Stimulated activated CD4-positive, alpha-beta T cell treated with anti-CD3 and anti-CD28 coated beads, Interleukin-2, amount 100 ng/mL, for 48 hours (primary cell): ENCODE data around the gene KRTAP10-4.
"Not testable (repeated sequence)": the region's sequence is repeated elsewhere in the genome, so short reads cannot be mapped to it uniquely, and the experiment has no call there.

Source experiments
- DNase-seq, 2 donors: peaks; one replicate each; pipeline ENCODE4 v3.0.0-alpha.2; 2020

KRTAP10-4 gene

DNA sequence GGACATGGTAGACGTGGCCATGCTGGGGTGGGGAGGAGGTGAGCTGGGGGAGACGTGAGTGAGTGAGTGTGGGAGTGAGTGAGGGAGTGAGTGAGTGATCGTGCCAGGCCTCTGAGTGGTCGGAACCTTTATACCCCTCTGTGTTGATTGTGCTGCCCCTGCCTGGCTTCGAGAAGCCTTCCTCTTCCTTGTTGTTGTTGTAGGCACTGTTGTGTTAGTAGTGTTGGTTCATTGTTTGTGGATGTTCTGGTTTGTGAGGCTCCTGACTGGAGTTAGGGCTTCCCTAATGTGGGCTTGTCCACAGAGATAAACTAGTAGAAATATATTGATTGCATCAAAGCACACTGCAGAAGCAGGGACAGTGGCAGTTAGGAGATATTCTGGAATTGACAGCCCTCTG is 14.8 kb upstream of the KRTAP10-4 start, which contains the start of gene KRTAP10-3:
Gene KRTAP10-3, minus strand, starts transcription at position 101 of the 400 bp plus-strand sequence. Its CDS starts 80 bp downstream, at position 21.
- DNase-seq = no peak

DNA sequence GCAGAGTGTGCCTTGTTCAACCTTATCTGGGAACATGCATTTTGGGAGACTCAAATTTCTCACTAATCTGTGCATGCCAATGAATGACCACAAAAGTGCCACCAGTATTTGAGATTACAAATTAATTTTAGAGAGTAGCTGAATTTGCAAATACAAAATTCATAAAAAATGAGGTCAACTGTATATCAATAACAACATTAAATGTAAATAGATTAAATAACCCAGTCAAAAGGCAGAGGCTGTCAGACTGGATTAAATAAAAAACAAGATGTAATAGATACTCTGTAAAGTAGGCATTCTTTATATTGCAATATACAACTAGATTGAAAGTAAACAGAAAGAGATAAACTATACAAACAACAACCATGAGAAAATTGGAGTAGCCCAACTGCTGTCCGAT is 9.4 kb upstream of the KRTAP10-4 start:
- no peak for DNase-seq

DNA sequence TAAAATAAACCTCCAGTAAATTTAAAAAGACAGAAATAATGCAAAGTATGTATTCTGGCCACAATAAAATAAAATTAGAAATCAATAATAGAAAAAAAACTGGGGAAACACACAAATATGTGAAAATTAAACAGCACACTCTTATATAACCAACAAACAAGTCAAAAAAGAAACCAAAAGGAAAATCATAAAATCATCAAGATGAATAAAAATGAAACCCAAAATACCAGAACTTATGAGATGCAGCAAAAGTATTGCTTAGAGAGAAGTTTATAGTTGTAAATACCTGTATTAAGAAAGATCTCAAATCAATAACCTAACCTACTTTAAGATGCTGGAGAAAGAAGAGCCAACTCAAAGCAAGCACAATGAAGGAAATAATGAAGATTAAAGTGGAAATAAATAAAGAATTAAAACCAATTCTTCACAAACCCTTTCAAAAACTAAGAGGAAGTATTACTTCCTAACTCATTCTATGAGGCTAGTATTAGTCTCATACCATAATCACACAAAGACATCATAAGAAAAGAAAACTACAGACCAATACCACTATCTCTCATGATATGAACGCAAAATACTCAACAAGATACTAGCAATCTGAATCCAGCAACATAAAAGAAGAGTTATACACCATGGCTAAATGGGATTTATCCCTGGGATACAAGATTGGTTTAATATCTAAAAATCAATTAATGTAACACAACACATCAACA is 8.5 kb upstream of the KRTAP10-4 start:
- DNase-seq = no peak

DNA sequence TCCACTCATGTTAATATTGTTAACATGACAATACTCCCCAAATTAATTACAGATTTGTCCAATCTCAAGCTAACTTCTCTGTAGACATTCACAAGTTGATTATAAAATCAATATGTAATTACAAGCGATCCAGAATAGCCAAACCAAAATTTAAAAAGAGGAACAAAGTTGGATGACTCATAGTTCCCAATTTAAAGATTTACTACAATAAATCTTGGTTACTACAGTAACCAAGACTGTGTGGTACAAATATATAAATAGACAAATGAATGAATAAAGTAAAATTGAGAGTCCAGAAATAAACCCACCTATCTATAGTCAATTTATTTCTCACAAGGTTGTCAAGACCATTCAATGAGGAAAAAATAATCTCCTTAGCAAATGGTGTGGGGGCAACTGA is 7.1 kb upstream of the KRTAP10-4 start:
- no peak for DNase-seq

DNA sequence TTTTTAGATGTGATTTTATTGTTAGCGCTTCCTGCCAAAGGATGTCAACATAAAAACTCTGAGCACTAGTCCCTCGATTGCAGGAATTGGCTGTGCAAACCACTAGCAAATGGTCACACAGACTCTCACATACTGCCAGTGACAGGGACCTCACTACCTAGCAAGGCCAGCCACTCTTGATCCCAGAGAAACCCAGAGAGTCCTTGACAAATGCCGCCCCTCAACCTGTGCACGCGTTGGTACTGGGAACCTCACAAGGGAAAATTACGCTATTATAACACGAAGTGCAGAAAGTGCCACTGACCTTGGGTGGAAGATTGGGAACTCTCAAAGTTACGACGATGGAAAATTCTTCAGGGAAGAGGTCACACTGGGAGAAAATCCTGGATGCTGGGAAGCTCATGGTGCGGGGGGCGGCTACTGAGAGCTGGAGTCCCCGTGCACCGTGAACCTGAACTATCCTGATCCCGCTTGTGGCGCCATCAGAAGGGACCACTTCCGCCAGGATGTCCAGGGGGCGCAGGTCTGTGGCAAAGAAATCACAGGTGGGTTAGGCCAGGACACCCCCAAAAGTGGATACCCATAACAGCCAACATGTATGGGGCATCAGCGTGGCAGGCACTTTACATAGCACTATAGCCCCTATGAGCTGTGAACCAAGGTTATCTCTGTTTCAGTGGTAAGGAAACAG is 5.9 kb upstream of the KRTAP10-4 start:
- no peak for DNase-seq

DNA sequence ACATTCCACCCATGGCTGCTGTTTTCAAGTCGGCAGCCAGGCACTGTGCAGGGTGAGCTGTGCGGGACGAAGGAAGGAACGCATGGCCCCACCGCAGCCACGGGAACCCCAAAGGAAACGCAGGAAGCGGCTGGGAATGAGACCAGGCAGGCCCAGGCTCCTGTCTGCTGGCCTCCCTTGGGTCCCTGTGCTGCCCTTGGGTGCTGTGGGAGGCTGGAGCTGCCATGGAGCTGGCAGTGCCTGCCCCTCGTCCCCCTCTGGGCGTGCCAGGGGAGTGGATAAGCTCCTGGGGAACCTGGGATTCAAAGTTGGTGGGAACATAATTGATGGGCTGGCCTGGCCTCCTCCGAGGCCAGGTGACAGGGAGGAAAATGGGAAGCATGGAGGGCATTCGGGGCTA is 5.3 kb upstream of the KRTAP10-4 start:
- DNase-seq = no peak

DNA sequence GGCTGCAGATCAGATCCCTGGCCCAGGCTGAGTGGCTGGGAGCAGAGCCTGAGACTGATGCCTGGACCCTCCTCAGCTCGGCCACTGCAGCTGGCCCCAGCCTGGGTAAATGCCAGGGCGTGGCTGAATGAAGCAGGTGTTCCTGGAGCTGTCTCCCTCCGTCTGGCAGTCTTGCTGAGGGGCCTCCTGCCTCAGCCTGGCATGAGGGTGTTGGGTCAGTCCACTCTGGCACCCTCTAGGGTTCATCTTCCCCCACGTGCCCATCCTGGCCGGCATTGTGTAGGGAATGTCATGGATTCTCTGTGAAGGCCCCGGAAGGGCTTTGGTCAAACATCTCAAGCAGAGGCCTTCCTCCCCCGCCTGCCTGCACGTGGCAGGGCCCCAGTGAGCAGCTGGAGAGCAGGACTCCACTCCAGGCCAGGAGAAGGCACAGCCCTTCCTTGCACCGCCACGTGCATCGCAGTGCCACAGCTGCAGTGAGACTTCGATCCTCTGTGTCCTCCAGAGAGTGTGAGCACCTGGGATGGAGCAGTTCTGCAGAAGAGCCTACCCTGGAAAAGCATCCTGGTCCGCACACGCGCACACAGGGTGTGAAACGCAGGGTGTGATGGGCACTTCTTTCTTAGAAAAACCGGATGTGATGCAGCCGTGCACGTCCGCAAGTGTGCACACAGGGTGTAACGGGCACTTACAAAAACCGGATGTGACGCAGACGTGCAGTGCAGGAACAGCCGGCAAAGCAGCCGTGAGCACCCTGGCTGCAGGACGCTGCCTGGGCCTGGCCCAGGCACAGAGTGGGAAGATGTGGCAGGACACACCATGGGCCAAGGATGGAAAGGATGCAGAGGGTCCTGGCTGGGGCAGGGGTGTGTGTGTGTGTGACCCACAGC is 4.6 kb upstream of the KRTAP10-4 start:
- no peak for DNase-seq

DNA sequence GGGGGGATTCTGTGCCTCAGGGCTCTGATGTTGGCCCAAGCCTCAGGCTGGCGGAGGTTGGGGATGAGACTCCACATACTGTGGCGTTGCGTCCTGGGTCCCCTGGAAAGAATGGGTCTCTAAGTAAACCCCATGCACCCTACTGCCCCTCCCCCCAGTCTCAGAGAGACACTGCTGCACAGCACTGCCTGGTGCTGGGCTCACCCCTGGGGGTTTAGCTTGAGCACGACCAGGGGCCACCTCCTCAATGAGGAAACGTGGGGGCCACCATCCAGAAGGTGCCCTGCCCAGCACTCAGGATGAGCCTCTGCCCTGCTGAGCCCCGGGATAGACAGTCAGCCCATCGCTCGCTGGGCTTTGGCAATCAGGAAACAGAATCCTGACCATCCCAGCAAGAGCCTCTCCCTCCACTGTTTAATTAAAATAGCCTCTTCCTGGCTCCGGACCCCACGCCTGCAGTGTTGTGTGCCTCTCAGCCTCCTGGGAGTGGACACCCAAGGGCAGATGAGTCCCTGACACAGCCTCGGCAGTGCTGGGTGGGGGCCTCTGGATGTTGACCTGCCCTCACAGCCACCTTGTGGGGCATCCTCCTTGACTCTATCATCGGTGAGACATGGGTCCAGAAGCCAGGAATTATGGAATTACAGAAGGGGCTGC is 3.5 kb upstream of the KRTAP10-4 start:
- DNase-seq = no peak

DNA sequence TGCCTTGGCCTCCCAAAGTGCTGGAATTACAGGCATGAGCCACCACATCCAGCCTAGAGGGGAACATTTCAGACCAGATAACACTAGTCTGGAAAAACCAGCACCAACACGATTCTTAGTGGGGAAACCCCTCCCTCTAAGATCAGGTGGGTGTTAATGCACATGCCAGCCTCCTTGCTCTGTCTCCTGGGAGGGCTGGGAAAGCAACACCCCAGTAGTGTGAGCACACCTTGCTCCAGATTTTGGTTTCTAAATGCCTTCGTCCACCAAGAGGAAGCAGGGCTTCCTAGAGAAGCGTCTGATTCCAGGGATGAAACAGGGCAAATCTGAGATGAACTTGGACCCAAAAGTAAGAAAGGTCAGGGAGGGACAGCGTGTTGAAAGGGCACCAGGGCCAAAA is 2.2 kb upstream of the KRTAP10-4 start:
- DNase-seq = no peak

DNA sequence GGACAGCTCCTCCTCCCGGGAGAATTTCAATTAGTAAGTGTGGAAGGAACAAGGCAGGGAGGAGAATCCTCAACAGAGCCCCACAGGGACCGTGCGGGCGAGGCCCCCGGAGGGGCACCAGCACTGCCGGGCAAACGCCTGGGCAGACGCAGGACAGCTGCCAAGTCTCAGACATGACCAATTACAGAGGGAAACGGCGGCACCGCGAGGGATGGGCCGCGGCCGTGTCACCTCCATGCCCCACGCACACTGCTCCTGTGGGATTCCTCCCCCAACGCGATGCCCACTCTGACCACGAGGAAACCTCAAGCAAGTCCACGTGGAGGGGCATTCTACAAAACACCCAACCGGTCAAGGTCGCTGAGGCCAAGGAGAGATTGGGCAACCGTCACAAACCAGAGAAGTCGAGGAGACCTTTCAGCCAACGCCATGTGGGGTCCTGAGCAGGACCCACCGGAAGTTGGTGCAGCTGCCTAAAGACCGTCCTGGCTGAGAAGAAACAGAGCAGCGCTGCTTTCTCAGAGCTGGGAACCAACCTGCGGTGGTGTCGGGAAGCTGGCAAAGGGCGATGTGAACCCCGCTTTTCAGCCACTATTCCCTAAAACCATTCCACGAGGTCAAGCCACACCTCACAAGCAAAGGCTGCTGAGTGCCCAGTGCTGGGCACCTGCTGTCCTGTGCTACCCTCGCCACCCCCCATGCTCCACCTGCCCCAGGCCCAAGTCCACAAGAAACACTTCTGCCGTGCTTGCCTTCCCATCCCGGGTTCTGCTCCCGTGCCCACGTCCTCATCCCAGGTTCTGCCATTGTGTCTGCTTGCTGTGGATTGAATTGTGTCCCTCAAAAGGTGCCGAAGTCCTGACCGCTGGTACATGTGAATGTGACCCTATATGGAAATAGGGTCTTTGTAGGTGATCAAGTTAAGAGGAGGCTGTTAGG is 1.4 kb upstream of the KRTAP10-4 start:
- no peak for DNase-seq

DNA sequence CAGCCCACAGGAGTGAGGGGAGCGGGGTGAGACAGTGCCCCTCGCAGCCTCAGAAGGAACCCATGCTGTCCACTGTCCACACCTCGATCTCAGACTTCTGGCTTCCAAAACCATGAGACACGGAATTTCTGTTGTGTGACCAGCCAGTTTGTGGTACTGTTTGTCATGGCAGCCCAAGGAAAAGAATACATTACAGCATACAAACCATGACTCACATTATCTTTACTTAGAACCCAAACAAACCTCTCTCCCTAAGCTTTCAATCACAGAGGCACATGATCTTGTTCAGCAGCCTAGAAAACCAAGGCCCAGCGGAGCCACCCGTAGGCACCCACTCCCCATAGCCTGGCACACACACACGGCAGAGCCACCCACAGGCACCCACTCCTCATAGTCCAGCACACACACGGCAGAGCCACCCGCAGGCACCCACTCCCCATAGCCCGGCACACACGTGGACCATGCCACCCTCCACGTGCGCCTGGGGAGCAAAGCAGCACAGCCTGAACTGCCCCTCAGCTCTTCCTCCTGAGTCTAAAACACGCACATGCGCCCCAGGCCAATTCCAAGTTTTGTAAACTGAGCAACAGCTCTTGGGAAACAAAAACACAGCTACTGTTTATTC is 458 bp upstream of the KRTAP10-4 start:
- no peak for DNase-seq

DNA sequence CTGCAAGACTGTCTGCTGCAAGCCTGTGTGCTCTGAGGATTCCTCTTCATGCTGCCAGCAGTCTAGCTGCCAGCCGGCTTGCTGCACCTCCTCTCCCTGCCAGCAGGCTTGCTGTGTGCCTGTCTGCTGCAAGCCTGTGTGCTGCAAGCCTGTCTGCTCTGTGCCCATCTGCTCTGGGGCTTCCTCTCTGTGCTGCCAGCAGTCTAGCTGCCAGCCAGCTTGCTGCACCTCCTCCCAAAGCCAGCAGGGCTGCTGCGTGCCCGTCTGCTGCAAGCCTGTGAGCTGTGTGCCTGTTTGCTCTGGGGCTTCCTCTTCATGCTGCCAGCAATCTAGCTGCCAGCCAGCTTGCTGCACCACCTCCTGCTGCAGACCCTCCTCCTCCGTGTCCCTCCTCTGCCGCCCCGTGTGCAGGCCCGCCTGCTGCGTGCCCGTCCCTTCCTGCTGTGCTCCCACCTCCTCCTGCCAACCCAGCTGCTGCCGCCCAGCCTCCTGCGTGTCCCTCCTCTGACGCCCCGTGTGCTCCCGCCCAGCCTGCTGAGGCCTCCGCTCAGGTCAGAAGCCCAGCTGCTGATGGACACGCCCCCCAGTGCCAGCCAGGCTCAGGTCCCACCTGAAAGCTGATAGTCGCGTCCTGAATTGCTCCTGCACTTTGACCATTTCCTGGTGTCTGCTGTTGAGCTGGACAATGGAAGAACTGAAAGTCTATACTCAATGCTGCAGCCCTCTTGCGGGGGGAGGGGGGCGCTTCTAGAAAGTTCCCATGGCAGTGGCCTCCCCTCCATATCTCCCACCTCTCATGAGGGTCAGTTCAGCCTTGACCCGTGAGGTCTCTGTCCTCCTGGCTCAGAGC is 1.2 kb downstream of the KRTAP10-4 start:
- no peak for DNase-seq

DNA sequence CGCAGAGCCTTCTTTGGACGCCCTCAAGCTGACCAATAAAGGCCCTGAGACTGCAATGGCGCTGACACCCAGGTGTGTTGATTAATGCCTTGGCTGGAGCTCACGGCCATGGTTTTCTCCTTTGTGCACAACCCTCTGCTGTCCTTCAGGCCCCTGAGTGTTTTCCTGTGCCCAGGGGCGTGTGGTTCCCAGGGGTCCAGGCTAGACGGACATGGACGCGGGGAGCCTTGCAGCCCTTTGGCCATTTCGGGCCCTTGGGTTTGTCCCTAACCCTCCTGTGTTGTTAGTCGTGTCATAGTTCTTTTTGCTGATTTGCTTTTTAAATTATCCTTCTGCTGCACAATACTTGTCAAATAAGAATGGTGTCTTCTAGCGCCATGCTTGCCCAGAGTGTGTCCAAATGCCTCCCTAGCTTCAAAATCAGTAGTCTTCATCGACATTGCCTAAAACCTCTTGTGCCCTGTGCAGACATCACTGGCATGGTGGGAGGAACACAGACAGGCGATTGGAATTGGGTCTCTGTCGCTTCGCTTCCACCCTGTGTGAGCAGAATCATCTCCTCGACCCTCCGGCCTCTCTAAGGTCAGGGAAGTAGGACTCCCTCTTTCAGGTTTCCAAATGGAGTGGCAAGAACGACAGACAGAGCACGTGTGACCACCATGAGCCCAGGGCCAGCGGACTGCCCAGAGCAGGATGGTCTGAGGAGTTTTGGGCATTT is 1.9 kb downstream of the KRTAP10-4 start:
- no peak for DNase-seq

DNA sequence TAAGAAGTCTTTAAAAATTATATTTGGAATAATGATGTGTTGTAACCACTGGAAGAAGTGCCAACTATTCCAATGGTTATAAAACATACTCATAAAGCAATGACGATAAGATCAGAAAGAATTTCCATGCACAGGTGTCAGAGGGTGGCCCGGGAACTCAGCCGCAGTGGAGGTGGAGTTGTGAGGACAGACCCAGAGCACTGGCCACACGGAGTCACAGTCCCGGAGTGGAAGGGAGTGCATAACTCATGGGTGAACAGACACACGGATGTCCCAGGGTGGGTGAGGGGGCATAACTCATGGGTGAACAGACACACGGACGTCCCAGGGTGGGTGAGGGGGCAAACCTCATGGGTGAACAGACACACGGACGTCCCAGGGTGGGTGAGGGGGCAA is 2.5 kb downstream of the KRTAP10-4 start:
- no peak for DNase-seq

DNA sequence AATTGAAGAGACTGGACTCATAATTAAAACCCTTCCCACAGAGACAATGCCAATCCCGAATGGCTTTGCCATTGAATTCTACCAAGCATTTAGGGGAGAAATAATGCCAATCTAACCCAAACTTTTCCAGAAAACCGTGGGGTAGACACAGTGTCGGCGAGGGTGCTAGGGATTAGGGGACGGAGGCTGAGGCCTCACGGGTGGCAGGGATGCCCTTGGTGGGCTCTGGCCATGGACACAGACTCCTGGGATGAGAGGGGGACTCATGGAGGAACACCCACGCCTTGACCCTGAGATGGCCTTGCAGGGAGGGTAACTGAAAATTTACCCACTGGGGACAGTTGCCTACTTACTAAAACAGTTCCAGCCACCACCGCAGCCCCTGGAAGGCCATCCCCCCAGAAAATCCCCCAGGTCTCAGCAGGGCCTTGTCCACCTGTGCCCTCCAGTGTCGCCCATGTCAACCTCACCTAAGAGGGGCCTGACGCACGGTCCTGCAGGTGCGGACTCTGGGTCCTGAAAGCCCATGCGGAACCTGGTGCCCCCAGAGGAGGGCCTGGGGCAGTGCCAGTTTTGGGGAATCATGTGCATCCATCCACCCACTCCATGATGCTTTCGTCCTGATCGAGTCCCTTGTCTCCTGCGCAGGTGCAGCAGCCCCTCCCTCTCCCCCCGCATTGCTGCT is 5.0 kb downstream of the KRTAP10-4 start:
- DNase-seq = no peak

DNA sequence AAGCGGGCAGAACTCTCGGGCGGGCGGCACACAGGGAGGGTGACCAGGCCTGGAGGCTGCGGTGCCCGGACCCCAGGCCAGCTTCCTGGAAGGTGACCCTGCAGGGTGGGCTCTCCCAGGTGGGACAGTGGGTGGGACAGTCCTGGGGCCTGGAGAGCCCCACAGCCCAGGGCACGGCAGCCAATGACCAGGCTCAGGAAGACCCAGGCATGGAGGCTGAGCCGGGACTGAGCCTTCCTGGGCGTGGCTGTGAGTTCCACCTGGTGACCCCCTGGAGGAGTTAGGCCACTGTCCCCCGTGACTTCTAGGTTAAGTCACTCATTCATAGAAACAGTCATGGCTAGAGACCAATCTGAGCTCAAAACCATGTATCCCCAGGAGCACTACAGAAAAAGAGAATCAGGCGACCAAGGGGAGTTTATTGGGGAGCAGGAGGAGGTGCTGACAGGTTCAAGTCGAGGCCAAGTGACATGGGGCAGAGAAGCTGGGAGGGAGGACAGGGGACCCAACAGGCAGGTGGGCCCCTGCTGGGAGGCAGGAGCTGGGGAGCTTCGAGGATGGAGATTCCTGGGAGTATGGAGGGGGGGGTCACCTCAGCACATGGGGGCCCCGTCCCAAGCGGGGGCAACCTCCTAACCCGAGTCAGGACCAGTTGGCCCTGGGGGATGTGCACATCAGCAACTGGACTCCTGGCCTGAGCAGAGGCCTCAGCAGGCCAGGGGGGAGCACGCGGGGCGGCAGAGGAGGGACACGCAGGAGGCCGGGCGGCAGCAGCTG is 5.7 kb downstream of the KRTAP10-4 start:
- DNase-seq = no peak

DNA sequence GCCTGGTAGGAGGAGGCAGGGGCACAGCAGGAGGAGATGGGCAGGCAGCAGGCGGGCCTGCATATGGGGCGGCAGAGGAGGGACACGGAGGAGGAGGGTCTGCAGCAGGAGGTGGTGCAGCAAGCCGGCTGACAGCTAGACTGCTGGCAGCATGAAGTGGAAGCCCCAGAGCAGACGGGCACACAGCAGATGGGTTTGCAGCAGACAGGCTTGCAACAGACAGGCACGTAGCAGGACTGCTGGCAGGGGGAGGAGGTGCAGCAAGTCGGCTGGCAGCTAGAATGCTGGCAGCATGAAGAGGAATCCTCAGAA is 6.3 kb downstream of the KRTAP10-4 start:
- DNase-seq = no peak

DNA sequence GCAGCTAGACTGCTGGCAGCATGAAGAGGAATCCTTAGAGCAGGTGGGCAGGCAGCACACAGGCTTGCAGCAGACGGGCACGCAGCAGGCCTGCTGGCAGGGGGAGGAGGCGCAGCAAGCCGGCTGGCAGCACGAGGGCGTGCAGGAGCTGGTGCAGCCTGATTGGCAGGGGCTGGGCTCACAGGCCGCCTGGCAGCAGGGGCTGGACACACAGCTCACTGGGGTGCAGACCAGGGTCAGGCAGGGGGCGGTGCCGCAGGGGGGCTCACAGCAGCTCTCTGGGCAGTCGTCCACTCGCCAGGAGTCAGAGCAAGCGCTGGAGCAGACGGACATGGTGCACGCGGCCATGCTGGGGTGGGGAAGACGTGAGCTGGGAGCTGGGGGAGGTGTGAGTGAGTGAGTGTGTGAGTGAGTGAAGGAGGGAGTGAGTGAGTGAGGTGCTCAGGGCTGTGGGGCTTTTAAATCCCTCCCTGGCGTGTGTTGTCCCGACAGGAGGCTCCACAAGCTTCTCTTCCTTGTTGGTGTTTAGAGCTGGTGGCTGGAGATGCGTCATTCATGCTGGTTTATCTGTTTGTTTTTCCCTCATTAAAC is 6.8 kb downstream of the KRTAP10-4 start, which contains the start of gene KRTAP10-5:
Gene KRTAP10-5, minus strand, starts transcription at position 374 of the 591 bp plus-strand sequence. Its CDS starts 26 bp downstream, at position 348.
- not testable (repeated sequence) for DNase-seq
